GM23338 (cell line): Measurements from ENCODE around the gene LACRT. TPM values are rescaled to one million over a fixed set of nuclear protein-coding genes. Genes with fewer than 3 reads are reported as not detected.

Experiments
- ATAC-seq: fragments of 200-7000 bp; cut with Tn5 transposase; 3 replicates; pipeline ENCODE4 v1.9.1; 2020
- DNase-seq: peaks from one replicate; pipeline ENCODE4 v3.0.0-alpha.2; 2015; ENCODE audit warnings: low spot score
- H2AFZ ChIP-seq: fragments of 200-600 bp; sonication (generic); 2 replicates; pipeline ENCODE4 v1.8.0; 2016; ENCODE audit warnings: antibody characterized with exemption, mild to moderate bottlenecking, moderate library complexity
- H3F3A ChIP-seq: fragments of 200-600 bp; sonication (generic); replicated peaks from 2 replicates; pipeline ENCODE4 v1.8.0; 2017; ENCODE audit warnings: antibody characterized with exemption, mixed run types, low read depth
- H3K27ac ChIP-seq: fragments of 200-600 bp; sonication (generic); 2 replicates; pipeline ENCODE4 v1.6.1; 2016; ENCODE audit warnings: low read depth
- H3K27me3 ChIP-seq: fragments of 200-600 bp; sonication (generic); 2 replicates; pipeline ENCODE4 v1.8.0; 2016; ENCODE audit warnings: mild to moderate bottlenecking, mixed run types, moderate library complexity; ENCODE audit not compliant: insufficient read depth
- H3K36me3 ChIP-seq: fragments of 200-600 bp; sonication (generic); 2 replicates; pipeline ENCODE4 v1.8.0; 2016; ENCODE audit warnings: mild to moderate bottlenecking; ENCODE audit not compliant: insufficient read depth
- H3K4me1 ChIP-seq: fragments of 200-600 bp; sonication (generic); 2 replicates; pipeline ENCODE4 v1.8.0; 2016; ENCODE audit warnings: mild to moderate bottlenecking, moderate library complexity; ENCODE audit not compliant: insufficient read depth
- H3K4me2 ChIP-seq: fragments of 200-600 bp; sonication (generic); 2 replicates; pipeline ENCODE4 v1.7.1; 2017; ENCODE audit warnings: mixed run types
- H3K4me3 ChIP-seq: fragments of 200-600 bp; sonication (generic); 2 replicates; pipeline ENCODE4 v1.6.1; 2016; ENCODE audit warnings: mixed run types
- H3K79me2 ChIP-seq: fragments of 200-600 bp; sonication (generic); replicated peaks from 2 replicates; pipeline ENCODE4 v1.8.0; 2017; ENCODE audit warnings: mild to moderate bottlenecking; ENCODE audit not compliant: insufficient read depth
- H3K9me2 ChIP-seq: fragments of 200-600 bp; sonication (generic); 2 replicates; pipeline ENCODE4 v1.8.0; 2017; ENCODE audit not compliant: insufficient read depth
- H4K20me1 ChIP-seq: fragments of 200-600 bp; sonication (generic); replicated peaks from 2 replicates; pipeline ENCODE4 v1.8.0; 2017; ENCODE audit warnings: mild to moderate bottlenecking; ENCODE audit not compliant: insufficient read depth
- H3K27ac Mint-ChIP-seq: 2 replicates; pipeline ENCODE4 v1.8.0; 2020; ENCODE audit warnings: inconsistent platforms, mild to moderate bottlenecking, moderate library complexity, mixed read lengths
- H3K27me3 Mint-ChIP-seq: 3 replicates; pipeline ENCODE4 v1.8.0; 2022; ENCODE audit warnings: low read depth, mild to moderate bottlenecking, moderate library complexity, mixed read lengths, inconsistent platforms; ENCODE audit not compliant: insufficient read depth, poor library complexity
- H3K36me3 Mint-ChIP-seq: 3 replicates; pipeline ENCODE4 v1.8.0; 2021; ENCODE audit warnings: low read depth, mild to moderate bottlenecking, inconsistent platforms, moderate library complexity, mixed read lengths
- H3K4me1 Mint-ChIP-seq: 3 replicates; pipeline ENCODE4 v1.8.0; 2020; ENCODE audit warnings: mild to moderate bottlenecking, inconsistent platforms, mixed read lengths
- H3K4me3 Mint-ChIP-seq: 3 replicates; pipeline ENCODE4 v1.8.0; 2021; ENCODE audit warnings: moderate library complexity, mild to moderate bottlenecking, inconsistent platforms, mixed read lengths
- H3K9me3 Mint-ChIP-seq: 3 replicates; pipeline ENCODE4 v1.8.0; 2020; ENCODE audit warnings: moderate library complexity, mild to moderate bottlenecking, inconsistent platforms, mixed read lengths
- CREB1 ChIP-seq: fragments of 250-450 bp; sonication (Bioruptor Pico); IDR thresholded peaks from 2 replicates; pipeline ENCODE4 v1.5.0; 2020; ENCODE audit warnings: low read depth, mild to moderate bottlenecking, moderate library complexity
- CTCF ChIP-seq, 2 experiments: fragments of 200-600 bp in 1 of 2; sonication (generic) in 1 of 2; conservative IDR thresholded peaks; 2 replicates each; pipeline versions ENCODE4 v1.5.1 to v1.6.1; 2016 to 2017; ENCODE audit warnings: antibody characterized with exemption in 2 of 2, low read depth in 2 of 2, mild to moderate bottlenecking in 2 of 2, moderate library complexity in 1 of 2
- EZH2phosphoT487 ChIP-seq: fragments of 200-600 bp; sonication (generic); IDR thresholded peaks from one replicate; pipeline ENCODE4 v1.8.1; 2018; ENCODE audit warnings: antibody characterized with exemption; ENCODE audit not compliant: unreplicated experiment
- JUNB ChIP-seq: IDR thresholded peaks from one replicate; pipeline ENCODE4 v1.6.1; 2016; ENCODE audit warnings: antibody characterized with exemption; ENCODE audit not compliant: unreplicated experiment
- NANOG ChIP-seq: IDR thresholded peaks from 2 replicates; pipeline ENCODE4 v1.6.1; 2016; ENCODE audit warnings: antibody characterized with exemption, borderline replicate concordance
- POLR2AphosphoS5 ChIP-seq: IDR thresholded peaks from 2 replicates; pipeline ENCODE4 v1.6.1; 2016; ENCODE audit warnings: antibody characterized with exemption, low read depth
- ZNF114 ChIP-seq: fragments of 250-450 bp; sonication (Bioruptor Pico); IDR thresholded peaks from 2 replicates; pipeline ENCODE4 v1.5.0; 2020; ENCODE audit warnings: mild to moderate bottlenecking, moderate library complexity
- ZNF331 ChIP-seq: fragments of 250-450 bp; sonication (Bioruptor Pico); IDR thresholded peaks from 2 replicates; pipeline ENCODE4 v1.5.0; 2020; ENCODE audit warnings: low read depth, mild to moderate bottlenecking, moderate library complexity
- ZNF462 ChIP-seq: fragments of 250-450 bp; sonication (Bioruptor Pico); IDR thresholded peaks from 2 replicates; pipeline ENCODE4 v1.5.0; 2020; ENCODE audit warnings: mild to moderate bottlenecking, moderate library complexity
- polyA plus RNA-seq: library from polyadenylated mRNA; unstranded; fragments of >200 nt; fragmentation: Nextera tagmentation; extraction: Ambion mirVana; gene quantifications from 2 replicates; pipeline ENCODE4 v1.2.1, GENCODE V29; 2016
- total RNA-seq: library from RNA; depleted of rRNA; stranded (reverse); fragments of >200 nt; shearing (Covaris generic); gene quantifications from 2 replicates; pipeline ENCODE4 v1.2.3, GENCODE V29; 2014

LACRT gene
- total and polyA plus RNA-seq, 2 experiments from 2014 or later, result not detected

- Mint-ChIP-seq H3K4me3 (no peak overlapping the region), H3K4me1 (peaks cover 2% of the 10 kb centered on the region; the same call in 1 of the 3 replicates), H3K27me3 (peaks cover 11% of the 10 kb centered on the region), H3K27ac (no peak overlapping the region), H3K9me3 (peaks cover 18% of the 10 kb centered on the region), H3K36me3 (peaks cover 9% of the 10 kb centered on the region)
- Histone ChIP-seq H4K20me1 (no peaks in the 10 kb centered on the region), H3K4me3 (no peak overlapping the region), H3K27ac (no peak overlapping the region), H2AFZ (peak overlapping the region; percentile 8; the same call in 1 of the 2 replicates), H3K79me2 (no peaks in the 10 kb centered on the region), H3K36me3 (no peaks in the 10 kb centered on the region), H3K27me3 (no peaks in the 10 kb centered on the region), H3K4me2 (no peak overlapping the region), H3F3A (no peaks in the 10 kb centered on the region), H3K4me1 (no peaks in the 10 kb centered on the region), H3K9me2 (0 out of 2 replicates have a peak, but pooled peaks cover 3% of the 10 kb centered on the region)
- DNase-seq (peak; percentile 73), ATAC-seq (peak; percentile 97)
- TF ChIP-seq CREB1 (CRISPR knock-in tag) (no peak), CTCF (conservative IDR thresholded peaks at IDR 0.05; ENCODE audit: low read depth in 2 of 2) (peak; percentile 68 to 75), JUNB (no peak), NANOG (no peak)
Measured at GRCh38 chr12:54631988-54632728, 2.5 kb downstream of the LACRT start.

- Histone ChIP-seq H4K20me1 (no peaks in the 10 kb centered on the region), H3K79me2 (no peaks in the 10 kb centered on the region), H3K4me3 (no peak overlapping the region), H2AFZ (no peak overlapping the region), H3K4me2 (no peak overlapping the region), H3K4me1 (no peaks in the 10 kb centered on the region), H3K27ac (no peak overlapping the region), H3K27me3 (no peaks in the 10 kb centered on the region), H3K9me2 (0 out of 2 replicates have a peak, but pooled peaks cover 3% of the 10 kb centered on the region), H3F3A (no peaks in the 10 kb centered on the region), H3K36me3 (no peaks in the 10 kb centered on the region)
- no peak overlapping the region for H3K27ac Mint-ChIP-seq
- H3K9me3 Mint-ChIP-seq, result peaks cover 24% of the 10 kb centered on the region
- peaks cover 15% of the 10 kb centered on the region for H3K36me3 Mint-ChIP-seq
- DNase-seq (no peak), ATAC-seq (no peak)
- peaks cover 2% of the 10 kb centered on the region; the same call in 1 of the 3 replicates for H3K4me1 Mint-ChIP-seq
- peaks cover 11% of the 10 kb centered on the region for H3K27me3 Mint-ChIP-seq
- no peak overlapping the region for H3K4me3 Mint-ChIP-seq
- TF ChIP-seq POLR2AphosphoS5, result no peak
- TF ChIP-seq ZNF331 (CRISPR knock-in tag), result no peak
- no peak for TF ChIP-seq NANOG
- no peak for TF ChIP-seq EZH2phosphoT487
- no peak for TF ChIP-seq CREB1 (CRISPR knock-in tag)
- TF ChIP-seq CTCF (conservative IDR thresholded peaks at IDR 0.05; ENCODE audit: low read depth in 2 of 2), result no peak
- TF ChIP-seq ZNF114 (CRISPR knock-in tag), result no peak
- no peak for TF ChIP-seq ZNF462
Measured at GRCh38 chr12:54631551-54631950, 3.1 kb downstream of the LACRT start.
